K562 (cell line): ENCODE measurements around the gene KMT2C. TPM values are rescaled to one million over a fixed set of nuclear protein-coding genes. Genes with fewer than 3 reads are reported as not detected.

Experiments used
- AFF4 ChIP-seq: sonication (generic); formaldehyde crosslinking; IDR thresholded peaks from 2 replicates; pipeline ENCODE4 v1.8.0; 2023; ENCODE audit warnings: mild to moderate bottlenecking, missing genetic modification reagents
- FOXA1 ChIP-seq: fragments of 450-650 bp; IDR thresholded peaks from 2 replicates; pipeline ENCODE4 v1.6.1; 2016; ENCODE audit warnings: mild to moderate bottlenecking, borderline replicate concordance
- HMGN3 ChIP-seq: IDR thresholded peaks from 2 replicates; pipeline ENCODE4 v1.6.1; 2011; ENCODE audit warnings: borderline replicate concordance, low read depth, mild to moderate bottlenecking, mixed read lengths, low read length; ENCODE audit not compliant: insufficient read length; ENCODE audit errors: extremely low read depth
- KDM4B ChIP-seq, 2 experiments: fragments of 450-650 bp in 1 of 2; sonication (generic) in 1 of 2; IDR thresholded peaks; 2 replicates each; pipeline ENCODE4 v1.6.1; 2016 to 2017; ENCODE audit warnings: borderline replicate concordance in 2 of 2, antibody characterized with exemption in 1 of 2, low read depth in 1 of 2, mild to moderate bottlenecking in 1 of 2
- MAFK ChIP-seq: IDR thresholded peaks from 2 replicates; pipeline ENCODE4 v1.6.1; 2011; ENCODE audit warnings: low read length, improper control_type of control experiment
- MIER1 ChIP-seq: fragments of 450-650 bp; IDR thresholded peaks from 2 replicates; pipeline ENCODE4 v1.6.1; 2016; ENCODE audit warnings: antibody characterized with exemption, mild to moderate bottlenecking, low read depth
- MTF1 ChIP-seq: fragments of 250-450 bp; sonication (Bioruptor Pico); IDR thresholded peaks from 2 replicates; pipeline ENCODE4 v1.9.0; 2021; ENCODE audit warnings: moderate library complexity, mild to moderate bottlenecking, inconsistent platforms, borderline replicate concordance
- POLR2AphosphoS5 ChIP-seq: IDR thresholded peaks from 2 replicates; pipeline ENCODE4 v1.6.1; 2011; ENCODE audit warnings: mild to moderate bottlenecking, low read depth, low read length, moderate library complexity; ENCODE audit not compliant: control insufficient read depth, insufficient read depth
- PRPF4 ChIP-seq: fragments of 200-400 bp; formaldehyde crosslinking; IDR thresholded peaks from one replicate; pipeline ENCODE4 v1.6.1; 2017; ENCODE audit warnings: low read length, low read depth, mild to moderate bottlenecking; ENCODE audit not compliant: insufficient read depth, poor library complexity, severe bottlenecking
- TAF7 ChIP-seq: fragments of 450-650 bp; IDR thresholded peaks from 2 replicates; pipeline ENCODE4 v1.6.1; 2016; ENCODE audit warnings: missing genetic modification characterization, missing compliant biosample characterization
- TFAP4 ChIP-seq: sonication (generic); formaldehyde crosslinking; IDR thresholded peaks from 2 replicates; pipeline ENCODE4 v1.8.0; 2022; ENCODE audit warnings: missing genetic modification reagents, mild to moderate bottlenecking, moderate library complexity, borderline replicate concordance
- THAP7 ChIP-seq: fragments of 250-450 bp; sonication (Bioruptor Pico); IDR thresholded peaks from 2 replicates; pipeline ENCODE4 v1.5.0; 2021
- VEZF1 ChIP-seq: fragments of 200-800 bp; sonication (Bioruptor generic); IDR thresholded peaks from 2 replicates; pipeline ENCODE4 v1.6.1; 2017; ENCODE audit warnings: missing genetic modification characterization, missing compliant biosample characterization
- polyA plus RNA-seq, 8 experiments: library from polyadenylated mRNA; depleted of rRNA in 4 of 8; stranded (reverse) in 5 of 8; unstranded in 3 of 8; fragments of >200 nt; fragmentation: Nextera tagmentation in 2 of 8; fragmentation: Illumina TruSeq in 1 of 8; extraction: Ambion mirVana in 2 of 8; extraction: Trizol in 1 of 8; gene quantifications; 2 replicates each; pipeline versions ENCODE4 v1.2.1 to v1.2.3, GENCODE V29; 2011 to 2014; ENCODE audit warnings: inconsistent platforms in 1 of 8, missing spikeins in 1 of 8
- total RNA-seq, 7 experiments: library from RNA; depleted of rRNA in 6 of 7; stranded (reverse); fragments of >200 nt in 6 of 7; fragmentation: Illumina TruSeq in 2 of 7; extraction: Trizol in 2 of 7; gene quantifications; 2 replicates each; pipeline versions ENCODE4 v1.2.1 to v1.2.3, GENCODE V29; 2011 to 2021; ENCODE audit warnings: low replicate concordance in 1 of 7
- TF ChIP-seq, protein P1 (sequence below): fragments of 250-450 bp; sonication (Bioruptor Pico); IDR thresholded peaks from 2 replicates; pipeline ENCODE4 v1.4.0; 2020
- TF ChIP-seq, protein P2 (sequence below): sonication (generic); formaldehyde crosslinking; IDR thresholded peaks from 2 replicates; pipeline ENCODE4 v1.8.0; 2022; ENCODE audit warnings: mild to moderate bottlenecking, missing genetic modification reagents

Gene KMT2C
- total and polyA plus RNA-seq, 9 of the 15 experiments (the other 6 are each of a cell fraction or from before 2014, with no cell fraction given), result 4.9 to 67.8 (median 27.1) TPM

GRCh38 chr7:152436111-152436930, 518 bp upstream of the KMT2C start (continued):
- no peak for TF ChIP-seq FOXA1
- TF ChIP-seq HMGN3, result peak; percentile 96
- TF ChIP-seq, protein P1, sequence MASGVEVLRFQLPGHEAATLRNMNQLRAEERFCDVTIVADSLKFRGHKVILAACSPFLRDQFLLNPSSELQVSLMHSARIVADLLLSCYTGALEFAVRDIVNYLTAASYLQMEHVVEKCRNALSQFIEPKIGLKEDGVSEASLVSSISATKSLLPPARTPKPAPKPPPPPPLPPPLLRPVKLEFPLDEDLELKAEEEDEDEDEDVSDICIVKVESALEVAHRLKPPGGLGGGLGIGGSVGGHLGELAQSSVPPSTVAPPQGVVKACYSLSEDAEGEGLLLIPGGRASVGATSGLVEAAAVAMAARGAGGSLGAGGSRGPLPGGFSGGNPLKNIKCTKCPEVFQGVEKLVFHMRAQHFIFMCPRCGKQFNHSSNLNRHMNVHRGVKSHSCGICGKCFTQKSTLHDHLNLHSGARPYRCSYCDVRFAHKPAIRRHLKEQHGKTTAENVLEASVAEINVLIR (CRISPR knock-in tag), result peak; percentile 62
- peak; percentile 50 for TF ChIP-seq PRPF4
- no peak for TF ChIP-seq MAFK
- peak; percentile 81 for TF ChIP-seq POLR2AphosphoS5
- peak in 1 of 2 experiments; percentile 64; a peak in 1 of 4 replicates for TF ChIP-seq KDM4B (IDR thresholded peaks at IDR 0.05; ENCODE audit: borderline replicate concordance in 2 of 2, low read depth in 1 of 2)
- no peak for TF ChIP-seq MTF1 (CRISPR knock-in tag)
- TF ChIP-seq THAP7 (CRISPR knock-in tag), result no peak
- TF ChIP-seq TFAP4 (CRISPR knock-in tag), result peak; percentile 85
- TF ChIP-seq AFF4 (CRISPR knock-in tag), result peak; percentile 93
- TF ChIP-seq, protein P2, sequence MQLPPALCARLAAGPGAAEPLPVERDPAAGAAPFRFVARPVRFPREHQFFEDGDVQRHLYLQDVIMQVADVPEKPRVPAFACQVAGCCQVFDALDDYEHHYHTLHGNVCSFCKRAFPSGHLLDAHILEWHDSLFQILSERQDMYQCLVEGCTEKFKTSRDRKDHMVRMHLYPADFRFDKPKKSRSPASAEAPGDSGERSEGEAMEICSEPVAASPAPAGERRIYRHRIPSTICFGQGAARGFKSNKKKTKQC (CRISPR knock-in tag), result peak; percentile 82
- peak; percentile 97 for TF ChIP-seq VEZF1 (CRISPR knock-in tag)
- TF ChIP-seq MIER1, result no peak
- no peak for TF ChIP-seq TAF7
